Activated CD4-positive, alpha-beta memory T cell treated with anti-CD3 and anti-CD28 coated beads, Interleukin-2, amount 10 ng/mL, durations not matched to agents 7 days and 5 days (primary cell): ENCODE results near the gene GLT6D1. TPM values are rescaled to one million over a fixed set of nuclear protein-coding genes. Genes with fewer than 3 reads are reported as not detected.
A peak's percentile ranks its signal among the peaks of the same experiment; 100 is the strongest.

Source experiments
- CTCF ChIA-PET: fragments of 350-600 bp; sonication (Branson Sonifier 250); formaldehyde crosslinking; loops from one replicate; lab custom pipeline; 2021; ENCODE audit warnings: antibody characterized with exemption, inconsistent platforms; lab: Charles Lee
- POLR2A ChIA-PET: fragments of 350-600 bp; sonication (Branson Sonifier 250); formaldehyde crosslinking; loops from one replicate; lab custom pipeline; 2021; ENCODE audit warnings: antibody characterized with exemption; lab: Charles Lee
- DNase-seq: peaks from one replicate; pipeline ENCODE4 v3.0.0-alpha.2; 2020
- H3K27ac Mint-ChIP-seq: one replicate; pipeline ENCODE4 v1.8.0; 2021; ENCODE audit warnings: mild to moderate bottlenecking, mixed read lengths
- H3K27me3 Mint-ChIP-seq: one replicate; pipeline ENCODE4 v1.8.0; 2021; ENCODE audit warnings: mixed read lengths
- H3K36me3 Mint-ChIP-seq: one replicate; pipeline ENCODE4 v1.8.0; 2021; ENCODE audit warnings: low read depth, mixed read lengths
- H3K4me1 Mint-ChIP-seq: one replicate; pipeline ENCODE4 v1.8.0; 2021; ENCODE audit warnings: mixed read lengths
- H3K4me3 Mint-ChIP-seq: one replicate; pipeline ENCODE4 v1.8.0; 2021; ENCODE audit warnings: mild to moderate bottlenecking, mixed read lengths
- H3K9me3 Mint-ChIP-seq: one replicate; pipeline ENCODE4 v1.8.0; 2021; ENCODE audit warnings: mixed read lengths
- total RNA-seq, 2 experiments: library from RNA; stranded (reverse); gene quantifications; one replicate each; pipeline ENCODE4 v1.2.3, GENCODE V29; 2021

GLT6D1 gene
- total RNA-seq, 2 experiments from 2014 or later, result not detected

DNA sequence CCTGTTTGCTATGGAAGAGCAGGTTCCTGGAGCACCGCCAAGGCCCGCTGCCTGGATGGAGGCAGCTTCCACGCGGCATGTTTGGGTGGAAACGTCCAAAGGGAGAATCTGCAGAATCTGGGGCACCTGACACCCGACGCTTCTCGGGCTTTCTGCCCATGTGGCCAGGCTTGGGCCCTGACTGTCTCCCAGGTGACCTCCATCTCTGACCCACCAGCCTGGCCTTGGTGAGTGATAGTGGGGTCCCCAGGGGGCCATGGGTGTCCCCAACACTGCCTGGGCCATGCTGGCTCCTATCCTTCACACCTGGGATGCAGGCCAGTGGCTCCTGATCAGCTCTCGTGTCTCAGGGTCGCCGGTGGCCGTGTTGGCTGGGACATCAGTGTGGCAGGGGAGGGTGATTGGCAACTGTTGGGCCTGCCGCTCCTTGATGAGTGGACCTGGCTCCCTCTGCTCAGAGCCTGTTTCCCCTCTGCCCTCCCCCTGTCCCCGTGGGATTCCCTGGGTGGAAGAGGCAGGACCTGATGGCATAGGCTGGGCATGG is 34.0 kb downstream of the GLT6D1 start:
- CTCF ChIA-PET, result no interaction called here
- no peak overlapping the region for H3K27ac Mint-ChIP-seq
- H3K4me1 Mint-ChIP-seq, result no peaks in the 10 kb centered on the region
- POLR2A ChIA-PET, result no interaction called here
- H3K27me3 Mint-ChIP-seq, result peaks cover 3% of the 10 kb centered on the region
- peak; percentile 12 for DNase-seq
- no peak overlapping the region for H3K4me3 Mint-ChIP-seq
- H3K36me3 Mint-ChIP-seq, result no peaks in the 10 kb centered on the region
- H3K9me3 Mint-ChIP-seq, result no peaks in the 10 kb centered on the region

DNA sequence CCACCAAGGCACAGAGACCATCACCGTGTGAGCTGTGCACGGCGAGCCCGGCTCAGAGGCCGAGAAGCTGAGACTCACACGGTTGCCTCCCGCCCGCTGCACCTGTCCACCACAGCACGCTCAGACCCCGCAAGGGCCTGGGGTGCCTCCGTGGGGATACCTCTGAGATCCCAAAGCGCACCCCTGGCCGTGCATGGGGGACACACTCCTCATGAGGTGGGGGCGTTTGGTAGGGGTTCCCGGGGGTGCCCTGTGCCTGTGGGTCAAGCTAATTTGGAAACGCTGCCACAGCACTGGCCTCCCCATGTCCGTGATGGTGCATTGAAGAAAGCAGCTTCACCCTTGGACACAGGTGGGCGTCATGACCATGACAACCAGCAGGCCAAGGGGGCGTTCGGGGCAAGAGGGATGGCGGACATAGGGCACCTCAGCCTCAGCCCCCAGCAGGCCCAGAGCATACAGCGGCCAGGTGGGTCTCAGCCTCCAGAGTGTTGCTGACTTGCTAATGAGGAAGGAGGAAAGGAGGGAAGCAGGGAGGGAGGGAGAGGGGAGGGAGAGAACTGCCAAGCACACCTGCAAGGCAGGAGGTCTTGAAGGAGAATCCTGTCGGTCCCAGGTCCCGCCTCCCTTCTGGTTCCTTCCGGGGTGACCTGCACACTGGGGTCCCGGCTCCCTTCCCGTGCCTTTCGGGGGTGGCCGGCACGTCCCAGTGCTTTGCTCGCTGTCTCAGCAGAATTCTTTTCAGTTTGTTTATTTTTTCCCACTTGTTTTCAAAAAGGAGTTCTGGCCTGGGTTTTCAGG is 34.7 kb downstream of the GLT6D1 start:
- Mint-ChIP-seq H3K9me3 (no peaks in the 10 kb centered on the region), H3K4me1 (no peaks in the 10 kb centered on the region), H3K36me3 (no peaks in the 10 kb centered on the region), H3K27ac (no peak overlapping the region), H3K27me3 (peaks cover 7% of the 10 kb centered on the region), H3K4me3 (no peak overlapping the region)
- DNase-seq, result peak; percentile 12
- POLR2A ChIA-PET, result no interaction called here
- CTCF ChIA-PET, result interaction anchor here (1.1 kb wide), 1 partner anchor 38 kb away, joined by 3 read pairs; no protein-coding TSS in a partner anchor

DNA sequence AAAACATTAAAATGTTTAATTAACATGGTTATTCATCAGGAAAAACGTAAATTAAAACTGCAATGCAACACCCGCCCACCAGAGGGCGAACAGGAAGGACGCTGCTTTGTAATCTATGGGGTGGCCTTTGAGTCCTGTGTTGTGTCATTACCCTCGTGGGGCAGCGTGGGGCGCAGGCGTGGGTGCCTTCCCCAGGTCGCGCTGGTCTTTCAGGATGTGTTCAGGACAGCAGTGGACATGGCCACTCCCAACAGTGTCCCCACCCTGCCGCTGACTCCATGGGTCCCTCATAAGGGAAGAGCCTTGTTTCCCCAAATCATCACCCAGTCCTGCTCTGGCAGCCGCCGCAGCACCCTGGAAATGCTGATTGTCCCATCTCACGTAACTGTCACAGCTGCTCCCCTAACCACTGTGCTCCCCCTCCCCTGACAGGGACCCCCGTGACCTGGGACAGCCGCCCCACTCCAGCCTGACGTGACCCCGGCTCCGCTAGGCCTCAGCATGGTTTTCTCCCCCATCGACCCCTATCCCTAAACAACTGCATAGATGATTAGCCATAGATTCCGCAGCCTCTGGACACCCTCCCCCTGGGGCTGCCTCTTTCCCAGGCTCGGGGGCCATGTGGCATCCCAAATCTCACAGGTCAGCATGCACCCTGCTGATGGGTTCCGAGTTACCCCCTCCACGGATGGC is 36.4 kb downstream of the GLT6D1 start:
- DNase-seq, result peak; percentile 58
- ChIA-PET POLR2A (no interaction called here), CTCF (interaction anchor here (0.7 to 1.1 kb wide), 4 partner anchors 8 to 1896 kb away, joined by 3 to 4 read pairs (median 4); no protein-coding TSS in a partner anchor)
- Mint-ChIP-seq H3K4me1 (no peaks in the 10 kb centered on the region), H3K27me3 (peaks cover 15% of the 10 kb centered on the region), H3K27ac (no peak overlapping the region), H3K36me3 (no peaks in the 10 kb centered on the region), H3K4me3 (no peak overlapping the region), H3K9me3 (no peaks in the 10 kb centered on the region)

DNA sequence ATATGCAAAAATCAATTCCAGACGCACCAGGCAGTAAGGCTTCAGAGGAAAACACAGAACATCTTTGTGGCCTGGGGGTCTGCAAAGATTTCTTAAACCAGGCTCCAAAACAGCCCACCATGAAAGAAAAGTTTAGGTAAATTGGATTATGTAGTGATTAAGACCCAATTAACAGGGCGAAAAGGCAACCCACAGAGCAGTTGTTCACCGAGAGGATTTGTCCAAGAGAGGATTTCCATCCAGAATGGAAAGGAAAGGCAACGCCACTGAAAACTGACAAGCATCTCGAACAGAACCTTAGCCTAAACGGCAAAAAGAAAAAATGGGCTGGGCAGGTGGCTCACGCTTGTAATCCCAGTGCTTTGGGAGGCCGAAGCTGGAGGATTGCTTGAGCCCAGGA is 37.4 kb downstream of the GLT6D1 start:
- H3K27ac Mint-ChIP-seq, result no peak overlapping the region
- POLR2A ChIA-PET, result no interaction called here
- H3K36me3 Mint-ChIP-seq, result no peaks in the 10 kb centered on the region
- no peak for DNase-seq
- no peaks in the 10 kb centered on the region for H3K4me1 Mint-ChIP-seq
- no peaks in the 10 kb centered on the region for H3K9me3 Mint-ChIP-seq
- no peak overlapping the region for H3K4me3 Mint-ChIP-seq
- CTCF ChIA-PET, result interaction anchor here (0.7 kb wide), 1 partner anchor 1895 kb away, joined by 3 read pairs; no protein-coding TSS in a partner anchor
- peaks cover 16% of the 10 kb centered on the region for H3K27me3 Mint-ChIP-seq

DNA sequence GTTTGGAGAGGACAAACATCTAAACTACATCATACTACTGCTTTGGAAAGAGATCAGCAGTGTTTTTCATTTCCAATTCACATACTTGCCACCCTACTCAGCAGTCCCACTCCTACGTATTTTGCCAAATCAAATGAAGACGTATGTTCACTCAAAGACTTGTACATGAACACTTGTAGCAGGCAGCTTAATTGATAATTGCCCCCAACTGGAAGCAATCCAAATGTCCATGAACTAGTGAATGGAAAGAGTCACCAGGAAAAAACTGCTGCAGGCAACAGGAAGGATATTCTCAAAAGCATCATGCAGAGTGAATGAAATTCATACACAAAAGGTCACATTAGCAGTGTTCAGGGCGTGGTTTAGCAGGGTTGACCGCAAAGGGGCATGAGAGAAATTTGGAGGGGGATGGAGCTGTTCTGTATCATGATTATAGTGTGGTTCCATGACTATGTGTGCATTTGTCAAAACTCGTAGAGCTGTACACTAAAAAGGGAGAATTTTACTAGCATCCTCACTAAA is 39.0 kb downstream of the GLT6D1 start:
- Mint-ChIP-seq H3K4me1 (no peaks in the 10 kb centered on the region), H3K27me3 (peaks cover 24% of the 10 kb centered on the region), H3K9me3 (no peaks in the 10 kb centered on the region), H3K36me3 (no peaks in the 10 kb centered on the region), H3K27ac (no peak overlapping the region), H3K4me3 (no peak overlapping the region)
- POLR2A ChIA-PET, result no interaction called here
- no peak for DNase-seq
- CTCF ChIA-PET, result interaction anchor here (1.0 kb wide), 2 partner anchors 16 to 72 kb away, joined by 3 to 4 read pairs; no protein-coding TSS in a partner anchor

DNA sequence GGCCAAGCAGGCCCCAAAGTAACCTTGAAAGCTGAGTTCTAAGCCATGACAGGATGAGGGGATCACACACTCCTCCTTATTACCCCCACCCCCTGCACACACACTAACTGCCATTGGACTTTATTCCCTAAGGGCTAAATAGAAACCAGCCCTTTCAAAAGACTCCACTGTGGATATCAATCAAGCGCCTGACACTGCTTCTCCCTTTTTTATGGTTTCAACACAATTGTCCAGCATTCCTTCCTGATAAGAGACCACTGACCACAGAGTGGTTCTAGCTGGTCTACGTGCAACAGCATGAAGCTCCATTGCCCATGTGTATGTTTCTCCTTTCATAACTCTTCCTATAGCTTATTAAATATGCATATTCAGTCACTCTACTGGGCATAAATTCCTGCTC is 43.1 kb downstream of the GLT6D1 start:
- Mint-ChIP-seq H3K36me3 (no peaks in the 10 kb centered on the region), H3K4me3 (no peak overlapping the region), H3K27ac (no peak overlapping the region), H3K27me3 (peaks cover 31% of the 10 kb centered on the region), H3K4me1 (no peaks in the 10 kb centered on the region), H3K9me3 (no peaks in the 10 kb centered on the region)
- ChIA-PET POLR2A (no interaction called here), CTCF (no interaction called here)
- DNase-seq, result peak; percentile 5

DNA sequence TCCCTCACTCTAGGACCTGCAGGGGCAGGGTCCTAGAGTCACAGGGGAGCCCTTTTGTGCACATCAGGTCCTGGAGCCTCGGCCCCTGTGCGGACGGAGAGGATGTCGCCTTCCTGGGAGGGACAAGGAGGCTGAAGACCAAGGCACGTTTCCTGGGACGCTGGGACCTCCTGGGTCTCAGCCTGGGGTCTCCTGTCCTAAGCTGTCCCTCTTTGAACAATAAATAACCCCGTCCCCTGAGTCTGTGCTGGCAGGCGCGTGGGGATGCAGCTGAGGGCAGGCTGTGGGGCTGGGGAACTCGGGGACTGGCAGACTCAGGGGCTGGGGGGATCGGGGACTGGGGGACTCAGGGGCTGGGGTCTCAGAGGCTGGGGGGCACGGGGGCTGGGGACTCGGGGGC is 46.7 kb downstream of the GLT6D1 start:
- no peaks in the 10 kb centered on the region for H3K4me1 Mint-ChIP-seq

DNA sequence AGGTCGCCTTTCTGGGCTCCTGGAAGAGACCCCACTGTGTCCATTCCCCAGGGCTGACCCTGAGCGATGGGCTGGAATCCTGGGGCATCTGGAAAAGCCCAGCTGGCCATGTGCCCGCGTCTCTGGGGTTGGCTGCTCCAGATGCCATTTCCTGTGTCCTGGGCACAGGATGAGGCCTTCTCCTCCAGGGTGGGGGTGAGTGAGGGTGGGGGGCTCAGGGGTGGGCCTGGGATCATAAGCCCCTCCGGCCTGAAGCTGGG is 47.1 kb downstream of the GLT6D1 start:
- H3K4me1 Mint-ChIP-seq, result no peaks in the 10 kb centered on the region
- no peaks in the 10 kb centered on the region for H3K36me3 Mint-ChIP-seq
- H3K27me3 Mint-ChIP-seq, result peaks cover 16% of the 10 kb centered on the region
- peak; percentile 9 for DNase-seq
- CTCF ChIA-PET, result no interaction called here
- no peak overlapping the region for H3K4me3 Mint-ChIP-seq
- H3K9me3 Mint-ChIP-seq, result no peaks in the 10 kb centered on the region
- H3K27ac Mint-ChIP-seq, result no peak overlapping the region
- POLR2A ChIA-PET, result no interaction called here

More for the DNA sequence above, 46.7 kb downstream of the GLT6D1 start:
- H3K27ac Mint-ChIP-seq, result no peak overlapping the region
- H3K36me3 Mint-ChIP-seq, result no peaks in the 10 kb centered on the region
- ChIA-PET POLR2A (no interaction called here), CTCF (no interaction called here)
- no peaks in the 10 kb centered on the region for H3K9me3 Mint-ChIP-seq
- H3K27me3 Mint-ChIP-seq, result peaks cover 16% of the 10 kb centered on the region
- peak; percentile 10 for DNase-seq
- no peak overlapping the region for H3K4me3 Mint-ChIP-seq

DNA sequence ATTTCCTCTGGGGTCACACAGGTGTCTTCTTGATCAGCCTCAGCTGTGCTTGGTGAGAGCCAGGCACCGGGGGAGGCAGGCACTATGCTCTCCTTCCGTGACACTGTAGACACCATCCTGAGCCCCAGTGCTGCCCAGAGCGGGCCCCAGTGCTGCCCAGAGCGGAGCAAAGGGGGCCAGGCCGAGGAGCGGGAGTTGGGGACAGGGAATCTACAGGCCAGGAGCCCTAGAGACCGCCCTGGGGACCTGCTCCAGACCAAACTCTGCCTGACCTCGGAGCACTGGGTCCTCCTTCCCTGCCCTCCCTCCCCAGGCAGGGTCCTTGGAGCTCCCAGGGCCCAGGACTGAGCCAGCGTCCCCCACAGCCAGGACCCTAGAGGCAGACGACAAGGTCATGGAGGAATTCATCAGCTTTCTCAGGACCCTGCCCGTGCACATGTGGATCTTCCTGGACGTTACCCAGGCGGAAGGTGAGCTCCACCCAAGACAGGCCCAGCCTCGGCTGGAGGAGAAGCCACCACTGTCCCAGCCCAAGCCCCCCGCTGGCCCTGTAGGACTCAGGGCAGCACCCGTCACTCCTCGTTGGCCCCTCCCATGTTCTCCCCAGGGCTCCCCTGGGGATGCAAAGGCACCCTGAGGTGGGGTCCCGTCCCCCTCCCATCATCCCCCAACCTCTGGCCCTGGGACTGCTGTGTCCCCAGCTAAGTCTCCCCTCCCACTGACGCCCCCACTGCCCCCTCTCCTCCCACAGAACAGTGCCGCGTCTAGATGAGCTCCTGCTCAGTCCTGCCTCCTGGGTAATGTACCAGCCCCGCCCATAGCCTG is 47.6 kb downstream of the GLT6D1 start:
- Mint-ChIP-seq H3K27me3 (peaks cover 13% of the 10 kb centered on the region), H3K4me3 (no peak overlapping the region), H3K9me3 (no peaks in the 10 kb centered on the region), H3K4me1 (no peaks in the 10 kb centered on the region), H3K36me3 (no peaks in the 10 kb centered on the region), H3K27ac (no peak overlapping the region)
- DNase-seq, result no peak
- ChIA-PET CTCF (no interaction called here), POLR2A (no interaction called here)

DNA sequence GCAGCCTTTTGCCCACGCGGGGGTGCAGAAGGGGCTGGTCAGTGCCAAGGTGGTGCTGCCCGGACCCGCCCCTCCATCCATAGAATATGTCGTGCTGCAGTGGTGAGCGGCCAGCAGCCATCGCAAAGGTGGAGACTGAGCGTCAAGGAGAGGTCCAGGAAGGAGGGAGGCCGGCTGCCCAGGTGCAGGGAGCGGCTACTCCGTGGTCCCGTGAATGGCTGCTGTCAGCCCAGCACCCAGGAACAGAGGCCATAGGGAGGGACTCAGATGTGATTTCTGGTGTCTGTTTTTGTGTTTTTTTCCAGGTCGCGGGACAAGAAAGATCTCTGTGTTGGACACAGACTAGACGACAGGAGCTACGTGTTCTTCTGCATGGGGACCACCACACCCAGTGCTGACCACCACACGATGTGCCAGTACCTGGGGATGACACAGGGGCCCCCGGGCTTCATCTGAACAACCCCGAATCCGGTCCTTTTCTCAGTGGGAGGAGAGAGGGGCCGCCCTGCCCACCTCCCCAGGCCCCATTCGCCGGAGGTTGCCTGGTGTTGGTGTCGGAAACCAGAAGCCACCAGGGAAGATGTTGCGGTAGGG is 48.8 kb downstream of the GLT6D1 start:
- CTCF ChIA-PET, result no interaction called here

DNA sequence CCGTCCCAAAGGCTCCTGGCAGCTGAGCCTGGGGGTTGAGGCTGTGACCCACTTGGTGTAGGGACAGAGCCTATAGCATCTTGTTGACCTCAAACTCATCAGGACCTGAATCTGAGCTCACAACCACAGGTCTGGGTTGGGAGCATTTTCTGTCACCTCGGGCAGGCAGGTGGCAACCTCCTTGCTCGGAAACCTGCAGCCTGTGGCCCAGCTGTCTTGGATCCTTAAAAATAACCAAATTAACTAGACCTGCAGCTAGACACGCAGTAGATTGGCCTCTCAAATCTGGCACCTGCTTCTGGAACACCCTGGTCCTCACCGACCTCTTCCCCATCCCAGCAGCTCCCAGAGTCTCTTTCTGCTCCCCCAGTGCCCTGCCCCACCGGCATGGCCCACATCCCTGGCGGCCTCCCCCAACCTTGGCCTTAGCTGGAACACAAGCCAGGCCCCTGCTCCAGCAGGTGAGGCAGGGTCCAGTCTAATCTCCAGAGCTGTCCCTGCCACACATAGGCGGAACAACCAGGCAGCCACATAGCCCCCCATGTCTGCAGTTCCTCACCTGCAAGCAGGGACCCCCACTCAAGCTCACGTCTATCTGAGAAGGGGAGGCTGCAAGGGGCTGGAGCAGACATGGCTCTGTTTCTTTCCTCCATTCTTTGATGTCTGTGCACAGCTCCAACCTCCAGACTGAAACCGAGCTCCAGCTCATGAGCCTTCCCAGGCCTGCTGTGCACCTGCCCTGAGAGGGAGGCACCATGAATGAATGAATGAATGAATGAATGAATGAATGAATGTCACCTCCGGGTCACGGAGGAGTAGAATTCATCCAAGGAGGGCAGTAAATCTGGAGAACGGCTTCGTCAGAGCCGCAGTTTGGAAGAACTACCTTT is 49.5 kb downstream of the GLT6D1 start:
- POLR2A ChIA-PET, result no interaction called here
- H3K9me3 Mint-ChIP-seq, result no peaks in the 10 kb centered on the region
- peaks cover 4% of the 10 kb centered on the region for H3K27me3 Mint-ChIP-seq
- DNase-seq, result no peak
- H3K36me3 Mint-ChIP-seq, result no peaks in the 10 kb centered on the region
- CTCF ChIA-PET, result interaction anchor here (0.8 kb wide), 1 partner anchor 14 kb away, joined by 4 read pairs; no protein-coding TSS in a partner anchor
- no peaks in the 10 kb centered on the region for H3K4me1 Mint-ChIP-seq
- H3K4me3 Mint-ChIP-seq, result no peak overlapping the region
- H3K27ac Mint-ChIP-seq, result no peak overlapping the region

More for the DNA sequence above, 48.8 kb downstream of the GLT6D1 start:
- Mint-ChIP-seq H3K4me1 (no peaks in the 10 kb centered on the region), H3K9me3 (no peaks in the 10 kb centered on the region), H3K27me3 (peaks cover 10% of the 10 kb centered on the region), H3K27ac (no peak overlapping the region), H3K36me3 (no peaks in the 10 kb centered on the region), H3K4me3 (no peak overlapping the region)
- DNase-seq, result no peak
- POLR2A ChIA-PET, result no interaction called here
